HG02885 (cell line): ENCODE results near the gene SPTSSA.
A peak's percentile ranks its signal among the peaks of the same experiment; 100 is the strongest.
"Not testable (repeated sequence)": the region's sequence is repeated elsewhere in the genome, so short reads cannot be mapped to it uniquely, and the experiment has no call there.

ENCODE experiments used
- ATAC-seq: cut with Tn5 transposase; IDR thresholded peaks from one replicate; pipeline ENCODE4 v1.9.1; 2021; ENCODE audit warnings: mild to moderate bottlenecking; ENCODE audit not compliant: unreplicated experiment, poor library complexity

SPTSSA gene

GRCh38 chr14:34462132-34462893 is at the start of gene SPTSSA:
Gene SPTSSA, minus strand, starts transcription at chr14:34462240. Its CDS starts 33 bp downstream, at chr14:34462207.
- peak; percentile 90 for ATAC-seq

DNA sequence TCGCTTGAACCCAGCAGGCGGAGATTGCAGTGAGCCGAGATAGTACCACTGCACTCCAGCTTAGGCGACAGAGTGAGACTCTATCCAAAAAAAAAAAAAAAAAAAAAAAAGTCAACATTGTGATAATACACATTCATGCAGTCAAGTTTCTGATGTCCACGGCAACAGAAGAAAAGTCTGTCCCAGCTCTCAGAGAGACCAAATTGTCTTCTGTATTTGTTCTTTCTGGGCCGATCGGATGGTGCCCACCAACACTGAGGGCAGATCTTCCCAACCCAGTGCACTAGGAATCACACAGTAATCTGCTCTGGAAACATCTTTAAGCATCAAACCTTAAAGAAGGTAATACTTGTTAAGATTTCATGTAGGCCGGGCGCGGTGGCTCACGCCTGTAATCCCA is 45.8 kb upstream of the SPTSSA start:
- ATAC-seq, result no peak

- no peak for ATAC-seq
These were observed 45.4 kb upstream of the SPTSSA start for GRCh38 chr14:34507459-34507858.

GRCh38 chr14:34505124-34505491 is 43.1 kb upstream of the SPTSSA start:
- not testable (repeated sequence) for ATAC-seq

- ATAC-seq, result not testable (repeated sequence)
These were observed 42.0 kb upstream of the SPTSSA start for GRCh38 chr14:34504027-34504426.

GRCh38 chr14:34502545-34503225 is 40.6 kb upstream of the SPTSSA start:
- no peak for ATAC-seq

GRCh38 chr14:34502001-34502400 is 40.0 kb upstream of the SPTSSA start:
- ATAC-seq, result no peak

DNA sequence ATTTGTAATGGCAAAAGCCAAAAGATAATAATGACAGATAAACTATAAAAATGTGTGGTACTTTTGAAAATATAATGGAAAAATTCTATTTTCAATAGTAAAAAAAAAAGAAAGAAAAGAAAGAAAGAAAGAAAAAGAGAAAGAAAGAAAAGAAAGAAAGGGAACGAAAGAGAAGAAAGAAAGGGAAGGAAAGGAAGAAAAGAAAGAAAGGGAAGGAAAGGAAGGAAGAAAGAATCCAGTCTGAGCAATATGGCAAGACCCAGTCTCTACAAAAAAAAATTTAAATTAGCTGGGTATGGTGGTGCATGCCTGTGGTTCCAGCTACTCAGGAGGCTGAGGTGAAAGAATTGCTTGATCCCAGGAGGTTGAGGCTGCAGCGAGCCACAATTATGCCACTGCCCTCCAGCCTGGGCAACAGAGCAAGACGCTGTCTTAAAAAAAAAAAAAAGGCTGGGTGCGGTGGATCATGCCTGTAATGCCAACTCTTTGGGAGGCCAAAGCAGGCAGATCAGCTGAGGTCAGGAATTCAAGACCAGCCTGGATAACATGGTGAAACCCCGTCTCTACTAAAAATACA is 39.1 kb upstream of the SPTSSA start:
- ATAC-seq, result no peak

GRCh38 chr14:34498684-34499412 is 36.8 kb upstream of the SPTSSA start:
- ATAC-seq, result peak; percentile 70

GRCh38 chr14:34496679-34497513 is 34.9 kb upstream of the SPTSSA start:
- no peak for ATAC-seq

GRCh38 chr14:34496007-34496678 is 34.1 kb upstream of the SPTSSA start:
- ATAC-seq, result no peak

- no peak for ATAC-seq
These were observed 27.3 kb upstream of the SPTSSA start for GRCh38 chr14:34489324-34489723.

DNA sequence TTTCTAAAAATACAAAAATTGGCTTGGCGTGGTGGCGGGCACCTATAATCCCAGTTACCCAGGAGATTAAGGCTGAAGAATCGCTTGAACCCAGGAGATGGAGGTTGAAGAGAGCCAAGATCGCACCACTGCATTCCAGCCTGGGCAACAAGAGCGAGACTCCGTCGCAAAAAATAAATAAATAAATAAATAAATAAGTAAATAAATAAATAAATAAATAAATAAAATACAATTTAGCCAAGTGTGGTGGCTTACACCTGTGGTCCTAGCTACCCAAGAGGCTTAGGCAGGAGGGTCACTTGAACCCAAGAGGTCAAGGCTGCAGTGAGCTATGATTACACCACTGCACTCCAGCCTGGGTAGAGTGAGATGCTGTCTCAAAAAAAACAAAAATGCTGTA is 26.5 kb upstream of the SPTSSA start:
- ATAC-seq, result no peak

DNA sequence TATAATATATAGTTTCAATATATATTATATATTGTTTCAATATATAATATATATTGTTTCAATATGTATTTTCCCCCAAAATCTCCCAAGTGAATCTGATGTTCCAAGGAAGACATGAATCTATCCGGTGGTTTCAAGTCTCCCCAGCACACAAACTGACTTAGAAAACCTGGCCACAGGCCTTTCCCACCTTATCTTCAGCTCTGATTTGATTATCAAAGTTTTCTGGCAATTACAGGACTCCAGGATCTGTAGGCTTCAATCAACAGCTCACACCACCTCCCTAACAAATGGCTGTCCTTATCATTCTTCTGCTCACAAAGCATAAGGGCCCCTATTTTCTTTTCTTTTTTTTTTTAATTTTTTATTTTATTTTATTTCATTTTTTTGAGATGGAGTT is 22.7 kb upstream of the SPTSSA start:
- no peak for ATAC-seq

DNA sequence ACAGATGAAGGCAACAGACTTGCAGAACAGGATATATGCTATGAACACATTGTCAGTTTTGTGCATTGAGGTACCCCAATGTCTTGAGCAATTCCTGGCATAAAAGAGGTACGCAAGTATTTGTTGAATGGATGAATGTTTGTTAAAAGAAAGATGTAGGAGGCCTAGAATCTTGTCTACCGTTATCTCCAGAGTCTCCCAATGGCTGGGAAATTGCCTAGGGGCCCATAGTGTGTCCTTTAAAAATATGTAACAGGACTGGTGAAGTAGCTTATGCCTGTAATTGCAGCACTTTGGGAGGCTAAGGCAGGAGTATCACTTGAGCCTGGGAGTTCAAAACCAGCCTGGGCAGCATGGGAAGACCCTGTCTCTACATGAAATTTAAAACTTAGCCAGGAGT is 20.4 kb upstream of the SPTSSA start:
- no peak for ATAC-seq

GRCh38 chr14:34479694-34480093 is 17.7 kb upstream of the SPTSSA start:
- ATAC-seq, result no peak

DNA sequence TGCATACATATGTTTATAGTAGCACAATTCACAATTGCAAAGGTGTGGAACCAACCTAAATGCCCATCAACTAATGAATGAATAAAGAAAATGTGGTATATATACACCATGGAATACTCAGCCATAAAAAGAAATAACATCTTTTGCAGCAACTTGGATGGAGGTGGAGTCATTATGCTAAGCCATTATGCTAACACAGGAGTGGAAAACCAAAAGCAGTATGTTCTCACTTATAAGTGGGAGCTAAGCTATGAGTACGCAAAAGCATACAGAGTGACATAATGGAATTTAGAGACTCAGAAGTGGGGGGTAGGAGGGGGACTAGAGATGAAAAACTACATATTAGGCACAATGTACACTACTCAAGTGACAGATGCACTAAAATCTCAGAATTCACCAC is 16.2 kb upstream of the SPTSSA start:
- ATAC-seq, result no peak

DNA sequence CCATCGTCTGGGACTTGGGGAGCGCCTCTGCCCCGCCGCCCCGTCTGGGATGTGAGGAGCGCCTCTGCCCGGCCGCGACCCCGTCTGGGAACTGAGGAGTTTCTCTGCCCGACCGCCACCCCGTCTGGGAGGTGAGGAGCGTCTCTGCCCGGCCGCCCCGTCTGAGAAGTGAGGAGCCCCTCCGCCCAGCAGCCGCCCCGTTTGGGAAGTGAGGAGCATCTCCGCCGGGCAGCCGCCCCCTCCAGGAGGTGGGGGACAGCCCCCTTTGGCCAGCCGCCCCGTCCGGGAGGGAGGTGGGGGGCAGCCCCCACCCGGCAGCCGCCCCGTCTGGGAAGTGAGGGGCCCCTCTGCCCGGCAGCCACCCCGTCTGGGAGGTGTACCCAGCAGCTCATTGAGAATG is 14.0 kb upstream of the SPTSSA start:
- not testable (repeated sequence) for ATAC-seq

- ATAC-seq, result no peak
These were observed 13.1 kb upstream of the SPTSSA start for GRCh38 chr14:34475163-34475562.
